NT2/D1 (cell line): Measurements from ENCODE around the gene UTP15.

Experiments used
- DNase-seq: peaks from one replicate; pipeline ENCODE4 v3.0.0-alpha.2; 2011; ENCODE audit warnings: low read depth, low spot score
- H3K27me3 ChIP-seq: 2 replicates; pipeline ENCODE4 v1.6.0; 2011; ENCODE audit warnings: mild to moderate bottlenecking; ENCODE audit not compliant: insufficient read length, insufficient read depth
- H3K36me3 ChIP-seq: 2 replicates; pipeline ENCODE4 v1.6.1; 2011; ENCODE audit warnings: mild to moderate bottlenecking, low read length, mixed read lengths; ENCODE audit not compliant: insufficient read depth, insufficient read length
- H3K4me1 ChIP-seq: 2 replicates; pipeline ENCODE4 v1.5.1; 2011; ENCODE audit not compliant: insufficient read depth, insufficient read length
- H3K4me3 ChIP-seq: 2 replicates; pipeline ENCODE4 v1.5.1; 2011; ENCODE audit warnings: low read depth; ENCODE audit not compliant: insufficient read length
- H3K9ac ChIP-seq: 2 replicates; pipeline ENCODE4 v1.6.0; 2011; ENCODE audit warnings: low read depth; ENCODE audit not compliant: insufficient read length
- H3K9me3 ChIP-seq: 2 replicates; pipeline ENCODE4 v1.5.1; 2011; ENCODE audit warnings: mild to moderate bottlenecking, low read length; ENCODE audit not compliant: insufficient read depth
- SUZ12 ChIP-seq: IDR thresholded peaks from 2 replicates; pipeline ENCODE4 v1.6.1; 2011; ENCODE audit not compliant: insufficient read length, insufficient read depth; ENCODE audit errors: extremely low read depth
- YY1 ChIP-seq: IDR thresholded peaks from 2 replicates; pipeline ENCODE4 v1.6.1; 2011; ENCODE audit not compliant: insufficient read length, insufficient read depth
- ZNF274 ChIP-seq: IDR thresholded peaks from 2 replicates; pipeline ENCODE4 v1.6.1; 2011; ENCODE audit warnings: mild to moderate bottlenecking, low read depth, low read length

UTP15 gene

GRCh38 chr5:73624888-73625287, 59.3 kb downstream of the UTP15 start:
- H3K36me3 ChIP-seq: no peaks in the 10 kb centered on the region
- peaks cover 31% of the 10 kb centered on the region for H3K27me3 ChIP-seq
- H3K9ac ChIP-seq: no peak overlapping the region
- no peaks in the 10 kb centered on the region for H3K9me3 ChIP-seq
- H3K4me1 ChIP-seq: peaks cover 2% of the 10 kb centered on the region
- TF ChIP-seq YY1 (no peak), ZNF274 (no peak), SUZ12 (no peak)
- H3K4me3 ChIP-seq: no peak overlapping the region
- peak; percentile 23 for DNase-seq

- H3K4me1 ChIP-seq: peaks cover 2% of the 10 kb centered on the region
- H3K36me3 ChIP-seq: no peaks in the 10 kb centered on the region
- no peak for DNase-seq
- TF ChIP-seq SUZ12: no peak
- no peak for TF ChIP-seq YY1
- no peak for TF ChIP-seq ZNF274
- H3K4me3 ChIP-seq: peak overlapping the region; percentile 34
- H3K27me3 ChIP-seq: peaks cover 31% of the 10 kb centered on the region
- H3K9me3 ChIP-seq: no peaks in the 10 kb centered on the region
- H3K9ac ChIP-seq: peak overlapping the region; percentile 56
Measured at GRCh38 chr5:73625372-73625943, 59.9 kb downstream of the UTP15 start.

- TF ChIP-seq YY1: no peak
- no peak for TF ChIP-seq SUZ12
- TF ChIP-seq ZNF274: no peak
- no peak for DNase-seq
- Histone ChIP-seq H3K27me3 (peaks cover 31% of the 10 kb centered on the region), H3K4me3 (peak within 1 kb of the TSS; percentile 59), H3K9ac (peak within 1 kb of the TSS; percentile 77), H3K9me3 (no peaks in the 10 kb centered on the region), H3K36me3 (no peaks in the 10 kb centered on the region), H3K4me1 (peaks cover 2% of the 10 kb centered on the region)
Measured at GRCh38 chr5:73625944-73626811, 60.6 kb downstream of the UTP15 start, which contains the start of gene ARHGEF28. Gene ARHGEF28 (plus strand): TSS chr5:73626196. CDS start chr5:73684852, 58,656 bp downstream.

GRCh38 chr5:73626814-73627313, 61.3 kb downstream of the UTP15 start:
- Histone ChIP-seq H3K9me3 (no peaks in the 10 kb centered on the region), H3K36me3 (no peaks in the 10 kb centered on the region), H3K4me3 (peak overlapping the region; percentile 59), H3K9ac (peak overlapping the region; percentile 77), H3K4me1 (peaks cover 2% of the 10 kb centered on the region), H3K27me3 (peaks cover 31% of the 10 kb centered on the region)
- TF ChIP-seq ZNF274 (no peak), SUZ12 (no peak), YY1 (no peak)
- DNase-seq: no peak

GRCh38 chr5:73629456-73629855, 63.9 kb downstream of the UTP15 start:
- TF ChIP-seq SUZ12 (no peak), ZNF274 (no peak), YY1 (no peak)
- H3K9ac ChIP-seq: no peak overlapping the region
- H3K4me3 ChIP-seq: no peak overlapping the region
- no peaks in the 10 kb centered on the region for H3K9me3 ChIP-seq
- peaks cover 31% of the 10 kb centered on the region for H3K27me3 ChIP-seq
- H3K36me3 ChIP-seq: no peaks in the 10 kb centered on the region
- no peak for DNase-seq
- H3K4me1 ChIP-seq: peaks cover 2% of the 10 kb centered on the region

- H3K4me1 ChIP-seq: peaks cover 2% of the 10 kb centered on the region
- H3K4me3 ChIP-seq: no peak overlapping the region
- no peaks in the 10 kb centered on the region for H3K9me3 ChIP-seq
- TF ChIP-seq YY1: no peak
- TF ChIP-seq SUZ12: no peak
- no peak for TF ChIP-seq ZNF274
- H3K9ac ChIP-seq: no peak overlapping the region
- H3K27me3 ChIP-seq: peaks cover 28% of the 10 kb centered on the region
- no peaks in the 10 kb centered on the region for H3K36me3 ChIP-seq
- no peak for DNase-seq
Measured at GRCh38 chr5:73630765-73631164, 65.2 kb downstream of the UTP15 start.

GRCh38 chr5:73631500-73631899, 66.0 kb downstream of the UTP15 start:
- Histone ChIP-seq H3K4me1 (peaks cover 2% of the 10 kb centered on the region), H3K9me3 (no peaks in the 10 kb centered on the region), H3K4me3 (no peak overlapping the region), H3K27me3 (peaks cover 24% of the 10 kb centered on the region), H3K36me3 (no peaks in the 10 kb centered on the region), H3K9ac (no peak overlapping the region)
- TF ChIP-seq YY1: no peak
- no peak for TF ChIP-seq SUZ12
- no peak for TF ChIP-seq ZNF274
- DNase-seq: no peak
